Esophagus squamous epithelium (tissue), 5 donors: ENCODE results near the gene LPAR2. TPM values are rescaled to one million over a fixed set of nuclear protein-coding genes. Genes with fewer than 3 reads are reported as not detected.

Experiments
- DNase-seq: peaks from one replicate; lab custom pipeline; 2025; lab: John Stamatoyannopoulos, UW
- H3K27ac ChIP-seq, 4 donors: fragments of 200-600 bp; sonication (generic); one replicate each; pipeline ENCODE4 v1.5.1; 2016 to 2019; ENCODE audit warnings: mild to moderate bottlenecking in 1 of 4
- H3K27me3 ChIP-seq, 4 donors: fragments of 200-600 bp; sonication (generic); 1 replicate in 3 of 4; 2 replicates in 1 of 4; pipeline versions ENCODE4 v1.5.1 to v1.6.0; 2017 to 2021; ENCODE audit warnings: antibody characterized with exemption in 1 of 4
- H3K36me3 ChIP-seq, 3 donors: fragments of 200-600 bp; sonication (generic); one replicate each; pipeline ENCODE4 v1.5.1; 2016 to 2019
- H3K4me1 ChIP-seq, 3 donors: fragments of 200-600 bp; sonication (generic); one replicate each; pipeline ENCODE4 v1.5.1; 2017 to 2019
- H3K4me3 ChIP-seq, 4 donors: fragments of 200-600 bp; sonication (generic); 1 replicate in 3 of 4; 2 replicates in 1 of 4; pipeline ENCODE4 v1.5.1; 2016 to 2019; ENCODE audit warnings: mild to moderate bottlenecking in 2 of 4, moderate library complexity in 1 of 4
- H3K9me3 ChIP-seq, 3 donors: fragments of 200-600 bp; sonication (generic); one replicate each; pipeline ENCODE4 v1.5.1; 2016 to 2019
- POLR2A ChIP-seq, 4 donors: fragments of 450-650 bp; IDR thresholded peaks; one replicate each; pipeline ENCODE4 v1.6.1; 2017; ENCODE audit warnings: antibody characterized with exemption in 4 of 4, mild to moderate bottlenecking in 4 of 4, moderate library complexity in 3 of 4
- whole genome bisulfite sequencing, 2 donors: methylation state at CpG; one replicate each; pipeline ENCODE4 v1.1.5; 2018; 5-methylcytosine and 5-hydroxymethylcytosine counted together
- intact Hi-C: fragments of 100-400 bp; cut with DNase I; formaldehyde crosslinking; loops from one replicate; pipeline ENCODE4 v1.15.0; 2022
- total RNA-seq, 4 donors: library from RNA; depleted of rRNA; stranded (reverse); fragments of >200 nt; gene quantifications; one replicate each; pipeline ENCODE4 v1.1.0, GENCODE V29; 2016
- TF ChIP-seq, protein P1 (sequence below), 6 experiments: fragments of 450-650 bp in 4 of 6; fragments of 200-600 bp in 2 of 6; sonication (generic) in 2 of 6; IDR thresholded peaks; one replicate each; pipeline ENCODE4 v1.5.1; 2016 to 2019; ENCODE audit warnings: antibody characterized with exemption in 6 of 6, mild to moderate bottlenecking in 4 of 6, moderate library complexity in 4 of 6
- donor health status: DM: yes; HTN: yes; CAD: no.

LPAR2 gene
- total RNA-seq, 4 donors from 2014 or later: 7.6 to 13.1 (median 9.5) TPM

DNA sequence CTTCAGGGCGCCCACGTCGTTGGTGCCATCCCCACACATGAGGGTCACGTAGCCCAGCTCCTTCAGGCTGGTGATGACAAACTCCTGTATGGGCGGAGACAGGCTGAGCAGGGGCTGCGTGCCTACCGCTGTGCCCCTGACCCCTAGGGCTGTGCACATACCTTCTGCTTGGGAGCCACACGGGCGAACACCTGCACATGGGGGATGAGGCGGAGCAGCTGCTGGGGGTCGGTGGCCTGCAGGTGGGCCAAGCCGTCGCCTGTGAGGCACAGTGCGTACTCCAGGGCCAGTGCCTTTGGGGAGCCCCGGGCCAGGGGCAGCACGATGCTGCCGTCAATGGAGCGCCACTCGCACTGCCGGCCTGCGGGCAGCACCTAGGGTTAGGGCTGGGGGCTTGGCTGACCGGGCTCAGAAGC lies 21.6 kb upstream of the LPAR2 start:
- WGBS, 2 donors: 93% methylated on average over 3 of the region's 22 CpGs; no CpG with 5 or more reads in 1 of the 2 donors
- Histone ChIP-seq H3K4me3 (no peak overlapping the region), H3K27me3 (no peaks in the 10 kb centered on the region), H3K27ac (no peak overlapping the region), H3K4me1 (no peaks in the 10 kb centered on the region), H3K9me3 (no peaks in the 10 kb centered on the region), H3K36me3 (peaks cover 54 to 100% (median 68%) of the 10 kb centered on the region in 3 donors)
- intact Hi-C loops: no loop called here
- DNase-seq: no peak
- TF ChIP-seq POLR2A (IDR thresholded peaks at IDR 0.05): no peak
- TF ChIP-seq, protein P1, sequence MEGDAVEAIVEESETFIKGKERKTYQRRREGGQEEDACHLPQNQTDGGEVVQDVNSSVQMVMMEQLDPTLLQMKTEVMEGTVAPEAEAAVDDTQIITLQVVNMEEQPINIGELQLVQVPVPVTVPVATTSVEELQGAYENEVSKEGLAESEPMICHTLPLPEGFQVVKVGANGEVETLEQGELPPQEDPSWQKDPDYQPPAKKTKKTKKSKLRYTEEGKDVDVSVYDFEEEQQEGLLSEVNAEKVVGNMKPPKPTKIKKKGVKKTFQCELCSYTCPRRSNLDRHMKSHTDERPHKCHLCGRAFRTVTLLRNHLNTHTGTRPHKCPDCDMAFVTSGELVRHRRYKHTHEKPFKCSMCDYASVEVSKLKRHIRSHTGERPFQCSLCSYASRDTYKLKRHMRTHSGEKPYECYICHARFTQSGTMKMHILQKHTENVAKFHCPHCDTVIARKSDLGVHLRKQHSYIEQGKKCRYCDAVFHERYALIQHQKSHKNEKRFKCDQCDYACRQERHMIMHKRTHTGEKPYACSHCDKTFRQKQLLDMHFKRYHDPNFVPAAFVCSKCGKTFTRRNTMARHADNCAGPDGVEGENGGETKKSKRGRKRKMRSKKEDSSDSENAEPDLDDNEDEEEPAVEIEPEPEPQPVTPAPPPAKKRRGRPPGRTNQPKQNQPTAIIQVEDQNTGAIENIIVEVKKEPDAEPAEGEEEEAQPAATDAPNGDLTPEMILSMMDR (IDR thresholded peaks at IDR 0.05): no peak

DNA sequence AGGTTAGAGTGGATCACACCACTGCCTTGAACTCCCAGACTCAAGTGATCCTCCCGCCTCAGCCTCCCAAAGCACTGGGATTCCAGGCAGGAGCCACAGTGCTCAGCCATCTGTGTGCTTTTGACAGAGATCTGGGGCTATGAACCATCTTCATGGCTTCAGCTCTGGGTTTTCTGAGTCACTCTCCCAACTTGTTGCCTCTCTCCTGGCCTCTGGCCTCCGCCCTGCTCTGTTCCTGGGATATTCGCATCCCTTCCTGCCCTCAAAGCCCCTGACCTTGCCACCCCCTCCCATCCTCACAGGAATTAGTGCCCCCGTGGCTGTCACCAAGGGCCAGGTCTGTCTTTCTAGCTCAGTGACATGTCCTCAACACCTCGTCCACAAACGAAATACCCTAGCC lies 21.1 kb upstream of the LPAR2 start:
- intact Hi-C loops: no loop called here
- Histone ChIP-seq H3K27ac (no peak overlapping the region), H3K4me3 (no peak overlapping the region), H3K36me3 (peaks cover 50 to 100% (median 64%) of the 10 kb centered on the region in 3 donors), H3K9me3 (no peaks in the 10 kb centered on the region), H3K4me1 (no peaks in the 10 kb centered on the region), H3K27me3 (no peaks in the 10 kb centered on the region)
- no peak for DNase-seq
- 82 to 90% methylated on average over 6 of the region's 6 CpGs for WGBS, 2 donors
- TF ChIP-seq, protein P1 (IDR thresholded peaks at IDR 0.05): no peak
- no peak for TF ChIP-seq POLR2A (IDR thresholded peaks at IDR 0.05)

DNA sequence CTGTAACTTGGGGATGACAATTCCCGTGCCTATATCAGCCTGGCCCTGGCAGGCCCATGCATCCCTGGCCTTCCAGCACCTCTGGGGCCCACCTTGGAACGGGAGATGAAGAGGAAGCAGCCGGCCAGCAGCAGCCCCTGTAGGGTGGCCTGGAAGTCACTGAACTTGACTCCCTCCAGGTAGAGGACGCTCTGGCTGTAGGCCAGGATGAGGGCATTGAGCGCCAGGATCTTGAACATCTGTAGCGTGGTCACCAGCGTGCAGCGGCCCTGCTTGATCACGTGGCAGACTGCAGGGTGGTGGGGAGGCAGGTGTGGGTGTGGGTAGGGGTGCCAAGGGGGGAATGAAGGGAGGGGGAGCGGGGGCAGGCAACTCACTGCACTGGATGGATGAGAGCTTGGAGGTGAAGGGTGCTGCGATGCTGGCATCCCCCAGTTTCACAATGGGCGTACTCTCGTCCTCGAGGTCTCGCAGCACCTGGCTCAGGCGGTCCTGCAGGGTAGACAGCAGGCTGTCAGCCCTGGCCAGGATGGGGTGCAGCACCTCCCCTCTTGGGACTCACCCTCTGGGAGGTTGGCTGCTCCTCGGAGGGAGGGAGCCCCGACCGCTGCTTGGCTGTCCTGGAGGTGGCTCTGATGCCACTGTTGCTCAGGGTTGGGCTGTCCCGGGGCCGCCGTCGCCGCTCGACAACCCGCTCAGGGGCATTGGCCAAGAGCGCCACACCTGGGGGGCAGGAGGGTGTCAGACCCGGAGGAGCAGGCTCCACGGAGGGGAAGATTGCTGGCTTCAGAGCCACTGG lies 19.2 kb upstream of the LPAR2 start:
- DNase-seq: no peak
- intact Hi-C loops: no loop called here
- no peak overlapping the region for H3K4me3 ChIP-seq
- H3K4me1 ChIP-seq: peaks cover 5 to 18% (median 8%) of the 10 kb centered on the region in 3 donors
- 77% methylated on average over 4 of the region's 29 CpGs; no CpG with 5 or more reads in 1 of the 2 donors for WGBS, 2 donors
- H3K36me3 ChIP-seq: peaks cover 34 to 82% (median 47%) of the 10 kb centered on the region in 3 donors
- no peak overlapping the region for H3K27ac ChIP-seq
- no peak for TF ChIP-seq POLR2A (IDR thresholded peaks at IDR 0.05)
- TF ChIP-seq, protein P1 (IDR thresholded peaks at IDR 0.05): no peak
- no peaks in the 10 kb centered on the region for H3K27me3 ChIP-seq
- no peaks in the 10 kb centered on the region for H3K9me3 ChIP-seq

DNA sequence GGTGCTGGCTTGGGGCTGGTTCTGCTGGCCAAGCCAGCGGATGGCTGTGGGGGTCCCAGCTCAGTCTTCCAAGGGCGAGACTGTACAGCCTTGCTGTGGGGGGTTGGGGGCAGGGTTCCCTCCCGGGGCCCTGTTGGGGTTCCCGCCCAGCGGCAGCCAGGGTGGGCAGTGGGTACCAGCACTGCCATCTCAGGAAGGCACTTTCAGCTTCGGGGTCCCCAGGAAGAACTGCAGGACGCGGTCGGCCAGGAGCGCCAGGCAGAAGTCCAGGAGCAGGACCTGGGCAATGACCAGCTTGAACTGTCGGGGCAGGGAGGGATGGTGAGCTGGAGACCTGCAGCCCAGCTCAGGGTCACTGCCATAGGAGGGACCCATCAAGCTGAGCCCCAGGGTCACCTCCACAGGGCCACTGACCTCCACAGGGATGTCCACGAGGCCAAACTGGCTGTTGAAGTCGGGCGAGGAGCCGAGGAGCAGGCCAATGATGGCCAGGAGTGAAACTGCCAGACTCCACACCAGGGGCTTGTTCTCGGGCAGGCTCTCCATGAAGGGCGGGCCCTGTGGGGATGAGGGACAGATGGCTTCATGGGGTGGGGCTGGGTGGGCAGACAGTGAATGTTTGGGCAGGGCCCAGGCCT lies 17.3 kb upstream of the LPAR2 start:
- no peak overlapping the region for H3K4me3 ChIP-seq
- H3K27me3 ChIP-seq: no peaks in the 10 kb centered on the region
- WGBS, 2 donors: 85 to 94% methylated on average over 4 to 8 of the region's 17 CpGs
- no peak for DNase-seq
- H3K9me3 ChIP-seq: no peaks in the 10 kb centered on the region
- no peak overlapping the region for H3K27ac ChIP-seq
- H3K36me3 ChIP-seq: peaks cover 28 to 72% (median 33%) of the 10 kb centered on the region in 3 donors
- TF ChIP-seq, protein P1 (IDR thresholded peaks at IDR 0.05): no peak
- TF ChIP-seq POLR2A (IDR thresholded peaks at IDR 0.05): no peak
- H3K4me1 ChIP-seq: peaks cover 5 to 24% (median 8%) of the 10 kb centered on the region in 3 donors
- intact Hi-C loops: no loop called here

DNA sequence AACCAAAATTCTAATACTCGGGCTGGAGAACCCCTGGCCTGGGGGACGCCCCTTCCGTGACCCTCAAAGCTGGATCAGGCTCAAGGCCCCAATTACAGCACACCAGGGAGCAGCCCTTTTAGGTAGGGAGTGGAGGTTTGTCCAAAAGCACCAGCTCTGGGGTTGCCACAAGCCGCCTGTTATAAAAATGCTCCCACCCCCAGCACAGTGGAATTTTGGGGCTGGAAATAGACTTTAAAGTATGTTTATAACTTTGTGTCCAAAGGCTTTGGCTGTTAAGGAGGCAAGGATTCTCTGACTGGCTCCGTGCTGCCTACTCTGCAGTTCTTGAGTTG lies 16.0 kb upstream of the LPAR2 start:
- peaks cover 28 to 72% (median 30%) of the 10 kb centered on the region in 3 donors for H3K36me3 ChIP-seq
- WGBS, 2 donors: 22 to 29% methylated on average over 1 to 2 of the region's 5 CpGs
- peak overlapping the region in 3 of 4 donors; percentile 77 to 87 (median 86) for H3K27ac ChIP-seq

More for the DNA sequence above, 16.0 kb upstream of the LPAR2 start:
- no peak for DNase-seq
- intact Hi-C loops: loop anchor here (5.0 kb wide), 1 partner anchor 112 kb away; no protein-coding TSS in a partner anchor
- Histone ChIP-seq H3K4me3 (peak overlapping the region; percentile 69 to 80 (median 74)), H3K27me3 (no peaks in the 10 kb centered on the region), H3K9me3 (no peaks in the 10 kb centered on the region), H3K4me1 (peaks cover 5 to 24% (median 8%) of the 10 kb centered on the region in 3 donors)
- TF ChIP-seq, protein P1 (IDR thresholded peaks at IDR 0.05): no peak
- TF ChIP-seq POLR2A (IDR thresholded peaks at IDR 0.05): no peak
